ENCODE data around the gene PRKG1. TPM values are rescaled to one million over a fixed set of nuclear protein-coding genes. Genes with fewer than 3 reads are reported as not detected.

Gene PRKG1
- total and polyA plus RNA-seq, 2 of the 8 experiments (the other 6 are each of a cell fraction or from before 2014, with no cell fraction given) = 4.2 to 15.2 TPM

DNA sequence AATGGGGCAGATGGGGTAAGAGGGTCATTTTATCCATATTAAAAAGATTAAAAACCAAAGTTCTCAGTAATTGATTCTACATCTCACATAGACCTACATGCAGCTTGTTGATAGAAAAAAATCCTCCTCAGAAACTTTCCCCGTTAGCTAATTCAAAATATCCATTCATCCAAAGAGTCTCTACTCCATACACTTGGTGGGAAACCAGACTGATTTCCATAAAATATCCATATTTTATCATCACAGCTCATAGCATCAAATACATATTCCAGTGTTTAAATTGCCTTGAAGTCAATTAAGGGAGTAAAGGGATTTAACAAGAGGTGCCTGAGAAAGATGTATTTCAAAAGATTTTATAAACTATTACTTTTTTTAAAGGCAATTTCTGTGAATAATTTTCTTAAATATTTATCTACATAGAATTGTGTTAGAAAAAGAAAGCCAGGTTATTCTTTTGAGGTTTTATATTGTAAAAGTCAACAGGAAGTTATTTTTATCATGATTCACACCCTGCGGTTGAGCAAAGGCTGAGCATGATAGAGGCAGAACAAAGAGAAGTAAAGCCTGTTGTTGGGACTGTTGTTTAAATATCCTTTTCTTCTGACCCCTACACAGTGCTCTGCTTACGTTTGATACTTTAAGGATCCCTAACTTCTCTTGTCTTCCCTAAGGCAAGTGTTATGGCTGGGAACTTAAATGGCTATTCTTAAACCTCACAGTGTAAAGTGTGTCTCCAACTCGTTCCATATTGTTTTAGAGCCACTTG lies 266.7 kb downstream of the PRKG1 start (continued):
- TF ChIP-seq, protein P1, sequence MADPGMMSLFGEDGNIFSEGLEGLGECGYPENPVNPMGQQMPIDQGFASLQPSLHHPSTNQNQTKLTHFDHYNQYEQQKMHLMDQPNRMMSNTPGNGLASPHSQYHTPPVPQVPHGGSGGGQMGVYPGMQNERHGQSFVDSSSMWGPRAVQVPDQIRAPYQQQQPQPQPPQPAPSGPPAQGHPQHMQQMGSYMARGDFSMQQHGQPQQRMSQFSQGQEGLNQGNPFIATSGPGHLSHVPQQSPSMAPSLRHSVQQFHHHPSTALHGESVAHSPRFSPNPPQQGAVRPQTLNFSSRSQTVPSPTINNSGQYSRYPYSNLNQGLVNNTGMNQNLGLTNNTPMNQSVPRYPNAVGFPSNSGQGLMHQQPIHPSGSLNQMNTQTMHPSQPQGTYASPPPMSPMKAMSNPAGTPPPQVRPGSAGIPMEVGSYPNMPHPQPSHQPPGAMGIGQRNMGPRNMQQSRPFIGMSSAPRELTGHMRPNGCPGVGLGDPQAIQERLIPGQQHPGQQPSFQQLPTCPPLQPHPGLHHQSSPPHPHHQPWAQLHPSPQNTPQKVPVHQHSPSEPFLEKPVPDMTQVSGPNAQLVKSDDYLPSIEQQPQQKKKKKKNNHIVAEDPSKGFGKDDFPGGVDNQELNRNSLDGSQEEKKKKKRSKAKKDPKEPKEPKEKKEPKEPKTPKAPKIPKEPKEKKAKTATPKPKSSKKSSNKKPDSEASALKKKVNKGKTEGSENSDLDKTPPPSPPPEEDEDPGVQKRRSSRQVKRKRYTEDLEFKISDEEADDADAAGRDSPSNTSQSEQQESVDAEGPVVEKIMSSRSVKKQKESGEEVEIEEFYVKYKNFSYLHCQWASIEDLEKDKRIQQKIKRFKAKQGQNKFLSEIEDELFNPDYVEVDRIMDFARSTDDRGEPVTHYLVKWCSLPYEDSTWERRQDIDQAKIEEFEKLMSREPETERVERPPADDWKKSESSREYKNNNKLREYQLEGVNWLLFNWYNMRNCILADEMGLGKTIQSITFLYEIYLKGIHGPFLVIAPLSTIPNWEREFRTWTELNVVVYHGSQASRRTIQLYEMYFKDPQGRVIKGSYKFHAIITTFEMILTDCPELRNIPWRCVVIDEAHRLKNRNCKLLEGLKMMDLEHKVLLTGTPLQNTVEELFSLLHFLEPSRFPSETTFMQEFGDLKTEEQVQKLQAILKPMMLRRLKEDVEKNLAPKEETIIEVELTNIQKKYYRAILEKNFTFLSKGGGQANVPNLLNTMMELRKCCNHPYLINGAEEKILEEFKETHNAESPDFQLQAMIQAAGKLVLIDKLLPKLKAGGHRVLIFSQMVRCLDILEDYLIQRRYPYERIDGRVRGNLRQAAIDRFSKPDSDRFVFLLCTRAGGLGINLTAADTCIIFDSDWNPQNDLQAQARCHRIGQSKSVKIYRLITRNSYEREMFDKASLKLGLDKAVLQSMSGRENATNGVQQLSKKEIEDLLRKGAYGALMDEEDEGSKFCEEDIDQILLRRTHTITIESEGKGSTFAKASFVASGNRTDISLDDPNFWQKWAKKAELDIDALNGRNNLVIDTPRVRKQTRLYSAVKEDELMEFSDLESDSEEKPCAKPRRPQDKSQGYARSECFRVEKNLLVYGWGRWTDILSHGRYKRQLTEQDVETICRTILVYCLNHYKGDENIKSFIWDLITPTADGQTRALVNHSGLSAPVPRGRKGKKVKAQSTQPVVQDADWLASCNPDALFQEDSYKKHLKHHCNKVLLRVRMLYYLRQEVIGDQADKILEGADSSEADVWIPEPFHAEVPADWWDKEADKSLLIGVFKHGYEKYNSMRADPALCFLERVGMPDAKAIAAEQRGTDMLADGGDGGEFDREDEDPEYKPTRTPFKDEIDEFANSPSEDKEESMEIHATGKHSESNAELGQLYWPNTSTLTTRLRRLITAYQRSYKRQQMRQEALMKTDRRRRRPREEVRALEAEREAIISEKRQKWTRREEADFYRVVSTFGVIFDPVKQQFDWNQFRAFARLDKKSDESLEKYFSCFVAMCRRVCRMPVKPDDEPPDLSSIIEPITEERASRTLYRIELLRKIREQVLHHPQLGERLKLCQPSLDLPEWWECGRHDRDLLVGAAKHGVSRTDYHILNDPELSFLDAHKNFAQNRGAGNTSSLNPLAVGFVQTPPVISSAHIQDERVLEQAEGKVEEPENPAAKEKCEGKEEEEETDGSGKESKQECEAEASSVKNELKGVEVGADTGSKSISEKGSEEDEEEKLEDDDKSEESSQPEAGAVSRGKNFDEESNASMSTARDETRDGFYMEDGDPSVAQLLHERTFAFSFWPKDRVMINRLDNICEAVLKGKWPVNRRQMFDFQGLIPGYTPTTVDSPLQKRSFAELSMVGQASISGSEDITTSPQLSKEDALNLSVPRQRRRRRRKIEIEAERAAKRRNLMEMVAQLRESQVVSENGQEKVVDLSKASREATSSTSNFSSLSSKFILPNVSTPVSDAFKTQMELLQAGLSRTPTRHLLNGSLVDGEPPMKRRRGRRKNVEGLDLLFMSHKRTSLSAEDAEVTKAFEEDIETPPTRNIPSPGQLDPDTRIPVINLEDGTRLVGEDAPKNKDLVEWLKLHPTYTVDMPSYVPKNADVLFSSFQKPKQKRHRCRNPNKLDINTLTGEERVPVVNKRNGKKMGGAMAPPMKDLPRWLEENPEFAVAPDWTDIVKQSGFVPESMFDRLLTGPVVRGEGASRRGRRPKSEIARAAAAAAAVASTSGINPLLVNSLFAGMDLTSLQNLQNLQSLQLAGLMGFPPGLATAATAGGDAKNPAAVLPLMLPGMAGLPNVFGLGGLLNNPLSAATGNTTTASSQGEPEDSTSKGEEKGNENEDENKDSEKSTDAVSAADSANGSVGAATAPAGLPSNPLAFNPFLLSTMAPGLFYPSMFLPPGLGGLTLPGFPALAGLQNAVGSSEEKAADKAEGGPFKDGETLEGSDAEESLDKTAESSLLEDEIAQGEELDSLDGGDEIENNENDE (IDR thresholded peaks at IDR 0.05; ENCODE audit: insufficient replicate concordance, low read length) = no peak
- no peak for TF ChIP-seq SP4 (IDR thresholded peaks at IDR 0.05; ENCODE audit: low read length)
- no peak for TF ChIP-seq GABPA (IDR thresholded peaks at IDR 0.05; ENCODE audit: borderline replicate concordance, insufficient read depth, low read length)
- TF ChIP-seq ATF2 (IDR thresholded peaks at IDR 0.05; ENCODE audit: low read length) = no peak
- TF ChIP-seq RBBP5 (IDR thresholded peaks at IDR 0.05; ENCODE audit: borderline replicate concordance, low read depth, low read length) = no peak
- TF ChIP-seq SP2 (IDR thresholded peaks at IDR 0.05; ENCODE audit: low read length) = no peak
- TF ChIP-seq HDAC6 (IDR thresholded peaks at IDR 0.05; ENCODE audit: low read depth, low read length) = no peak
- no peak for TF ChIP-seq YY1 (IDR thresholded peaks at IDR 0.05; ENCODE audit: low read depth, low read length)
- TF ChIP-seq CHD2 (IDR thresholded peaks at IDR 0.05; ENCODE audit: low read length) = no peak

Data from H1 (cell line).